Fibroblast of lung (primary cell): Measurements from ENCODE around the gene BTBD9.

Experiments used
- EZH2 ChIP-seq: IDR thresholded peaks from 2 replicates; pipeline ENCODE4 v1.5.1; 2012; ENCODE audit warnings: low read length, control low read depth, mild to moderate bottlenecking; ENCODE audit errors: missing control alignments
- TF ChIP-seq, protein P1 (sequence below), 2 donors: IDR thresholded peaks in 1 of 2; conservative IDR thresholded peaks in 1 of 2; 1 replicate in 1 of 2; 2 replicates in 1 of 2; pipeline ENCODE4 v1.5.1; 2011 to 2012; ENCODE audit warnings: low read length in 2 of 2, control low read depth in 1 of 2, inconsistent platforms in 1 of 2, low read depth in 1 of 2, mild to moderate bottlenecking in 1 of 2

DNA sequence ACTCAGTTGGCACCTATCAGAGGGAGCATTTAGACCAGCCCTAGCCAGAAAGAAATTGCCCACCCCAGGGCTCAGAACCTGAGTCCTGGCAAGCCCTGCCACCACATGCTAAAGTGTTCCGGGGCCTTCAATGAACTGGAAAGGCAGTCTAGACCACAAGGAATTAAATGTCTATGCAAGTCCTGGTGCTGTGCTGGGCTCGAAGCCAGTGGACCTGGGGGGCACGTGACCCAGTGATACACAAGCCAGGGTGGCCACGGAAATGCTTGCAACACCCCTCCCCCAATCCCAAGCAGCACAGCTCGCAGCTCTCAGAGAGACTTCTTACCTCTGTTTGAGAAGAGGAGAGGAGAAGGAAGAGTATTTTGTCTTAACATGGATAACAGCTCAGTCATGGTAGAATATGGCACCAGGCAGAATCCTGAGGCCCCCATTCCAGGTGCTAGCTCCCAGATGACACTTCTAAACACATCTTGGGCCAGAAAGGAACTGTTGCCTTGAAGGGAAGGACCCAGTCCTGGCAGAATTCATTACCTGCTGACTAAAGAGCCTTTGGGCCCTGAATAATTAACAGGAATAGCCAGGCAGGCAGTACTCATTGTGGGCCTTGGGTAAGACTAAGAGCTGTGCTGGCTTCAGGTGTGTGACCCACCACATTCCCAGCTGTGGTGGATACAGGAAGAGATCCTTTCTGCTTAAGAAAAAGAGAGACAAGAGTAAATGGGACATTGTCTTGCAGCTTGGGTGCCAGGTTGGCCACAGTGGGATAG, 111.3 kb downstream of the BTBD9 start:
- TF ChIP-seq, protein P1, sequence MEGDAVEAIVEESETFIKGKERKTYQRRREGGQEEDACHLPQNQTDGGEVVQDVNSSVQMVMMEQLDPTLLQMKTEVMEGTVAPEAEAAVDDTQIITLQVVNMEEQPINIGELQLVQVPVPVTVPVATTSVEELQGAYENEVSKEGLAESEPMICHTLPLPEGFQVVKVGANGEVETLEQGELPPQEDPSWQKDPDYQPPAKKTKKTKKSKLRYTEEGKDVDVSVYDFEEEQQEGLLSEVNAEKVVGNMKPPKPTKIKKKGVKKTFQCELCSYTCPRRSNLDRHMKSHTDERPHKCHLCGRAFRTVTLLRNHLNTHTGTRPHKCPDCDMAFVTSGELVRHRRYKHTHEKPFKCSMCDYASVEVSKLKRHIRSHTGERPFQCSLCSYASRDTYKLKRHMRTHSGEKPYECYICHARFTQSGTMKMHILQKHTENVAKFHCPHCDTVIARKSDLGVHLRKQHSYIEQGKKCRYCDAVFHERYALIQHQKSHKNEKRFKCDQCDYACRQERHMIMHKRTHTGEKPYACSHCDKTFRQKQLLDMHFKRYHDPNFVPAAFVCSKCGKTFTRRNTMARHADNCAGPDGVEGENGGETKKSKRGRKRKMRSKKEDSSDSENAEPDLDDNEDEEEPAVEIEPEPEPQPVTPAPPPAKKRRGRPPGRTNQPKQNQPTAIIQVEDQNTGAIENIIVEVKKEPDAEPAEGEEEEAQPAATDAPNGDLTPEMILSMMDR (conservative IDR thresholded peaks at IDR 0.05 in 1 of 2, IDR thresholded peaks at IDR 0.05 in 1 of 2; ENCODE audit: low read depth in 1 of 2, low read length in 2 of 2): no peak
- no peak for TF ChIP-seq EZH2
